ENCODE measurements around the gene KLHDC2.
"Not testable (repeated sequence)": the region's sequence is repeated elsewhere in the genome, so short reads cannot be mapped to it uniquely, and the experiment has no call there.

GRCh38 chr14:49771691-49772090 lies 3.7 kb downstream of the KLHDC2 start:
- TF ChIP-seq TAF1, POLR2A (IDR thresholded peaks at IDR 0.05; ENCODE audit: low read depth, low read length): not testable (repeated sequence)
